Colonic mucosa (tissue), 4 donors: ENCODE measurements around the gene ZMYM4. TPM values are rescaled to one million over a fixed set of nuclear protein-coding genes. Genes with fewer than 3 reads are reported as not detected.

ENCODE experiments used
- DNase-seq: peaks from one replicate; pipeline ENCODE4 v3.0.0-alpha.2; 2020
- H3K27ac ChIP-seq: fragments of 200-600 bp; one replicate; pipeline ENCODE4 v1.8.0; 2021
- H3K27me3 ChIP-seq: fragments of 200-600 bp; one replicate; pipeline ENCODE4 v1.8.0; 2021
- H3K36me3 ChIP-seq: fragments of 200-600 bp; one replicate; pipeline ENCODE4 v1.8.0; 2021
- H3K4me1 ChIP-seq: fragments of 200-600 bp; one replicate; pipeline ENCODE4 v1.8.0; 2021; ENCODE audit warnings: mild to moderate bottlenecking
- H3K4me3 ChIP-seq: fragments of 200-600 bp; one replicate; pipeline ENCODE4 v1.8.0; 2021
- H3K9ac ChIP-seq, 2 donors: one replicate each; pipeline ENCODE4 v1.7.0; 2013; ENCODE audit warnings: control low read depth in 2 of 2, low read depth in 2 of 2, low read length in 2 of 2
- H3K9me3 ChIP-seq: fragments of 200-600 bp; one replicate; pipeline ENCODE4 v1.8.0; 2021
- intact Hi-C: fragments of 100-400 bp; cut with DNase I; formaldehyde crosslinking; loops from one replicate; pipeline ENCODE4 v1.14.1; 2022
- total RNA-seq, 2 donors: library from RNA; stranded (reverse); fragmentation: NEBNext Ultra II Directional in 1 of 2; extraction: Animal tissue kit (Norgen Biotek cat#: 25700) in 1 of 2; gene quantifications; one replicate each; pipeline ENCODE4 v1.2.1, GENCODE V29; 2021
- TF ChIP-seq, protein P1 (sequence below): fragments of 200-600 bp; IDR thresholded peaks from one replicate; pipeline ENCODE4 v1.8.0; 2022; ENCODE audit warnings: antibody characterized with exemption, mild to moderate bottlenecking
- donor health status: healthy.
- donor health status: DM: no; HTN: no; CAD: no.
- donor health status: DM: no; HTN: no; CAD: no.

Gene ZMYM4
- total RNA-seq, 2 donors from 2014 or later: 25.9 to 31.8 TPM

DNA sequence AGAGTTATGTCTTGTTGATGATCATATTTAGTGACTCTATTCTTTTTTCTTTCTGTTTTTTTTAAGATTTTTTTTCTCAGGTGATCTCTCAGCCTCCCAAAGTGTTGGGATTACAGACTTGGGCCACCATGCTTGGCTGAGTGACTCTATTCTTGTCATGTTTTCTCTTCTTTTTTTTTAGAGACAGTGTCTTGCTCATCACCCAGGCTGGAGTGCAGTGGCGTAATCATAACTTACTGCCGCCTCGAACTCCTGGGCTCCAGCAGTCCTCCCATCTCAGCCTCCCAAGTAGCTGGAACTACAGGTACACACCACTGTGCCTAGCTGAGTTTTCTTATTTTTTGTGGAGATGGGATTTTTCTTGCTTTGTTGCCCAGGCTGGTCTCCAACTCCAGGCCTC lies 36.9 kb downstream of the ZMYM4 start:
- intact Hi-C loops: no loop called here
- H3K9ac ChIP-seq: no peak overlapping the region
- no peak overlapping the region for H3K4me3 ChIP-seq
- H3K27me3 ChIP-seq: no peaks in the 10 kb centered on the region
- H3K4me1 ChIP-seq: no peaks in the 10 kb centered on the region
- no peak overlapping the region for H3K27ac ChIP-seq
- DNase-seq: no peak
- H3K36me3 ChIP-seq: no peaks in the 10 kb centered on the region
- TF ChIP-seq, protein P1, sequence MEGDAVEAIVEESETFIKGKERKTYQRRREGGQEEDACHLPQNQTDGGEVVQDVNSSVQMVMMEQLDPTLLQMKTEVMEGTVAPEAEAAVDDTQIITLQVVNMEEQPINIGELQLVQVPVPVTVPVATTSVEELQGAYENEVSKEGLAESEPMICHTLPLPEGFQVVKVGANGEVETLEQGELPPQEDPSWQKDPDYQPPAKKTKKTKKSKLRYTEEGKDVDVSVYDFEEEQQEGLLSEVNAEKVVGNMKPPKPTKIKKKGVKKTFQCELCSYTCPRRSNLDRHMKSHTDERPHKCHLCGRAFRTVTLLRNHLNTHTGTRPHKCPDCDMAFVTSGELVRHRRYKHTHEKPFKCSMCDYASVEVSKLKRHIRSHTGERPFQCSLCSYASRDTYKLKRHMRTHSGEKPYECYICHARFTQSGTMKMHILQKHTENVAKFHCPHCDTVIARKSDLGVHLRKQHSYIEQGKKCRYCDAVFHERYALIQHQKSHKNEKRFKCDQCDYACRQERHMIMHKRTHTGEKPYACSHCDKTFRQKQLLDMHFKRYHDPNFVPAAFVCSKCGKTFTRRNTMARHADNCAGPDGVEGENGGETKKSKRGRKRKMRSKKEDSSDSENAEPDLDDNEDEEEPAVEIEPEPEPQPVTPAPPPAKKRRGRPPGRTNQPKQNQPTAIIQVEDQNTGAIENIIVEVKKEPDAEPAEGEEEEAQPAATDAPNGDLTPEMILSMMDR: no peak
- no peaks in the 10 kb centered on the region for H3K9me3 ChIP-seq

DNA sequence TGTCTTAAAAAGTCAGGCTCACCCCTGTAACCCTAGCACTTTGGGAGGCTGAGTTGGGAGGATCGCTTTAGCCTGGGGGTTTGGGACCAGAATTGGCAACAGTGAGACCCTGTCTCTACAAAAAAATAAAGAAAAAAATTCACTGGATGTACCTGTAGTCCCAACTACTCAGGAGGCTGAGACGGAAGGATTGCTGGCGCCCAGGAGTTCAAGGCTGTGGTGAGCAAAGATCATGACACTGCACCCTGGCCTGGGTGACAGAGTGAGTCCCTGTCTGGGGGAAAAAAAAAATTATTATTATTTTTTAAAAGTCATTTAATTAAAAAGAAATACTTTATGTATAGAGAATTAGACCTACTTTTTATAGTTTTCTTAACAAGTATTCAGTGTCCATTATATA lies 47.1 kb downstream of the ZMYM4 start:
- Histone ChIP-seq H3K9me3 (no peaks in the 10 kb centered on the region), H3K27me3 (no peaks in the 10 kb centered on the region), H3K4me3 (no peak overlapping the region), H3K36me3 (no peaks in the 10 kb centered on the region), H3K4me1 (no peaks in the 10 kb centered on the region), H3K27ac (no peak overlapping the region), H3K9ac (no peak overlapping the region)
- intact Hi-C loops: no loop called here
- no peak for DNase-seq
- TF ChIP-seq, protein P1: no peak

DNA sequence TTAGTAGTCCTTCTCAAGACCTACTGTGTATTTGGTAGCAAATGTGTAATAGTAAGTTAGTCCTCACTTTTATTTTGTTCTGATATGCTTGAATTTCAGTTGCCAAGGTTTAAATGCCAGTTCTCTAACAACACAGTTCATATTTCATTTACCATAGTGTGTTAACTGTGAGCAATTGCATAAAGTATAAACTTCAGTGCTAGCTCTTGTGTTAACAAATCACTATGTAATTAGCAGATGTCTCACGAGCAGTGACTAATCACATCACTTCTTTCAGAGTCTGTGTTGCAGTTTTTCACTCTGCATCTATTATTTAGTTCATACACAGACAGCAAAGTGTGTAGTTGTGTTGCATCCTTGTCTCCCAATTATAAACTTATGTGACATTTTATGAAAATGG lies 47.8 kb downstream of the ZMYM4 start:
- intact Hi-C loops: no loop called here
- no peak for DNase-seq
- H3K4me3 ChIP-seq: no peak overlapping the region
- TF ChIP-seq, protein P1: no peak
- H3K27me3 ChIP-seq: no peaks in the 10 kb centered on the region
- no peak overlapping the region for H3K27ac ChIP-seq
- H3K9ac ChIP-seq: no peak overlapping the region
- no peaks in the 10 kb centered on the region for H3K36me3 ChIP-seq
- H3K4me1 ChIP-seq: no peaks in the 10 kb centered on the region
- H3K9me3 ChIP-seq: no peaks in the 10 kb centered on the region

DNA sequence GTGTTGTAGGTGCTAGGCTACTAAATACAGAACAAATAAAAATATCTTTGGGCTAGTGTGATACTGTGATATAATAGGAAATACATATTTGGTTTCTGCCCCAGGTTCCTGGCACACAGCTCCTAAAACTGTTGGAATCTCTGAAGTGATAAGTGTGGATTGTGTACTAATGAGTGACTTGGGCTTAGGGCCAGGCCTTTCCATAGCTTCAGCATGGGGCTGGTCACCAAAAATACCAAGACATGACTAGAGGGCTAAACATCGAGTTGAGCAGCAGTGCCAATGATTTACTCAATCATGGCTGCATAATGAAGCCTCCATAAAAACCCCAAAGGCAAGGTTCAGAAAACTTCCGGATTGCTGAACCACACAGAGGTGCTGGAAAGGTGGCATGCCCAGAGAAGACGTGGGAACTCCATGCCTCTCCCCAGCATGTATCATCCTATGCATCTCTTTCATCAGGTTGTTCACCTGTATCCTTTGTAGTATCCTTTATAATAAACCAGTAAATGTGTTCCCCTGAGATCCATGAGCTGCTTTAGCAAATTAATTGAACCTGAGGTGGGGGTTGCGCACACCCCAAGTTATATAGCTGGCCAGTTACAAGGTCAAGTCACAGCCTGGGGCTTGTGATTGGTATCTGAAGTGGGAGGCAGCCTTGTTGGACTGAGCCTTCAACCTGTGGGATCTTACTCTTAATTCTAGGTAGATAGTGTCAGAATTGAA lies 51.6 kb downstream of the ZMYM4 start:
- TF ChIP-seq, protein P1: no peak
- H3K36me3 ChIP-seq: no peaks in the 10 kb centered on the region
- no peaks in the 10 kb centered on the region for H3K9me3 ChIP-seq
- H3K27ac ChIP-seq: no peak overlapping the region
- H3K9ac ChIP-seq: no peak overlapping the region
- H3K27me3 ChIP-seq: no peaks in the 10 kb centered on the region
- H3K4me1 ChIP-seq: no peaks in the 10 kb centered on the region
- H3K4me3 ChIP-seq: no peak overlapping the region
- intact Hi-C loops: no loop called here
- no peak for DNase-seq

DNA sequence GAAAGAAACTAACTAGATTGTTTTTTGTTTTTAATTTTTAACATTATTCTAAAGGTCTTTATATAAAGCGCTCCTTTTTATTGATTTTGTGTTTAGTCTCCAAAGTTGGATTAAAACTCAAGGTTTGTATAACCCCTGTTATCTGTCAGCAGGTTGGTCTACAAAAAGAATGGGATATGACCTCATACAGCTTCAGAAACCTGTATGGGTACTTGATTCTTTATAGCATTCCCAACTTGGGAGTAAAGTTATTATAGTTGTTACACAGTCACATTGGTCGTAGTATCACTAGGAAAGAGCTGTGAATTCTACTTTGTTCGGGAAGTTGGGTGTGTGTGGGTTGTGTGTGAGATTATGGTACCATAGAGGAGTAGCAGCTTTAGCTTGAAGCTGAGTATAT lies 52.4 kb downstream of the ZMYM4 start:
- no peak for DNase-seq
- intact Hi-C loops: no loop called here
- TF ChIP-seq, protein P1: no peak
- H3K9me3 ChIP-seq: no peaks in the 10 kb centered on the region
- H3K4me1 ChIP-seq: no peaks in the 10 kb centered on the region
- H3K9ac ChIP-seq: no peak overlapping the region
- no peak overlapping the region for H3K27ac ChIP-seq
- no peaks in the 10 kb centered on the region for H3K27me3 ChIP-seq
- H3K4me3 ChIP-seq: no peak overlapping the region
- no peaks in the 10 kb centered on the region for H3K36me3 ChIP-seq
